ENCODE results near the gene WAC.
"Not testable (repeated sequence)": the region's sequence is repeated elsewhere in the genome, so short reads cannot be mapped to it uniquely, and the experiment has no call there.

The WAC gene

DNA sequence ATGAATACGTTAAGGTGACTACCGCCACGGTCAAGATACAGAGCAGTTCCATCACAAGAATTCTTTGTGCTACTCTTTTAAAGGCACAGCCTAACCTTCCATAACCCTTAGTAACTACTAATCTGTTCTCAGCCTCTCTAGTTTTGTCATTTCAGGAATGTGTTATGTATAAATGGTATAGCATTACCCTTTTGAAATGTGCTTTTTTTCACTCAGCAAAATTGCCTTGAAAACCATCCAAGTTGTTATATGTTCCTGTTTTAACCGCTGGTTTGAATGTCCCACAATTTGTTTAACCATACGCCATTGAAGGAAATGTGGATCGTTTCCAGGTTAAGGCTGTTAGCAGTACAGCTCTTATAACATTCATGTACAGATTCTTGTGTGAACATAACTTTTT is 32.0 kb downstream of the WAC start:
- H3K36me3 ChIP-seq (ENCODE audit: low read depth), result peaks cover 88% of the 10 kb centered on the region
- no peak overlapping the region for H3K4me3 ChIP-seq (ENCODE audit: severe bottlenecking)
- H3K27ac ChIP-seq (ENCODE audit: poor library complexity, severe bottlenecking), result no peak overlapping the region
- DNase-seq (ENCODE audit: low spot score) (no peak), ATAC-seq (ENCODE audit: low read depth) (no peak)
- no peaks in the 10 kb centered on the region for H3K27me3 ChIP-seq (ENCODE audit: insufficient read depth, poor library complexity, severe bottlenecking)
- H3K4me1 ChIP-seq (ENCODE audit: insufficient read depth, poor library complexity, severe bottlenecking), result peaks cover 25% of the 10 kb centered on the region
- TF ChIP-seq, protein P1, sequence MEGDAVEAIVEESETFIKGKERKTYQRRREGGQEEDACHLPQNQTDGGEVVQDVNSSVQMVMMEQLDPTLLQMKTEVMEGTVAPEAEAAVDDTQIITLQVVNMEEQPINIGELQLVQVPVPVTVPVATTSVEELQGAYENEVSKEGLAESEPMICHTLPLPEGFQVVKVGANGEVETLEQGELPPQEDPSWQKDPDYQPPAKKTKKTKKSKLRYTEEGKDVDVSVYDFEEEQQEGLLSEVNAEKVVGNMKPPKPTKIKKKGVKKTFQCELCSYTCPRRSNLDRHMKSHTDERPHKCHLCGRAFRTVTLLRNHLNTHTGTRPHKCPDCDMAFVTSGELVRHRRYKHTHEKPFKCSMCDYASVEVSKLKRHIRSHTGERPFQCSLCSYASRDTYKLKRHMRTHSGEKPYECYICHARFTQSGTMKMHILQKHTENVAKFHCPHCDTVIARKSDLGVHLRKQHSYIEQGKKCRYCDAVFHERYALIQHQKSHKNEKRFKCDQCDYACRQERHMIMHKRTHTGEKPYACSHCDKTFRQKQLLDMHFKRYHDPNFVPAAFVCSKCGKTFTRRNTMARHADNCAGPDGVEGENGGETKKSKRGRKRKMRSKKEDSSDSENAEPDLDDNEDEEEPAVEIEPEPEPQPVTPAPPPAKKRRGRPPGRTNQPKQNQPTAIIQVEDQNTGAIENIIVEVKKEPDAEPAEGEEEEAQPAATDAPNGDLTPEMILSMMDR (IDR thresholded peaks at IDR 0.05; ENCODE audit: poor library complexity, severe bottlenecking), result no peak
- no peaks in the 10 kb centered on the region for H3K9me3 ChIP-seq (ENCODE audit: severe bottlenecking)

DNA sequence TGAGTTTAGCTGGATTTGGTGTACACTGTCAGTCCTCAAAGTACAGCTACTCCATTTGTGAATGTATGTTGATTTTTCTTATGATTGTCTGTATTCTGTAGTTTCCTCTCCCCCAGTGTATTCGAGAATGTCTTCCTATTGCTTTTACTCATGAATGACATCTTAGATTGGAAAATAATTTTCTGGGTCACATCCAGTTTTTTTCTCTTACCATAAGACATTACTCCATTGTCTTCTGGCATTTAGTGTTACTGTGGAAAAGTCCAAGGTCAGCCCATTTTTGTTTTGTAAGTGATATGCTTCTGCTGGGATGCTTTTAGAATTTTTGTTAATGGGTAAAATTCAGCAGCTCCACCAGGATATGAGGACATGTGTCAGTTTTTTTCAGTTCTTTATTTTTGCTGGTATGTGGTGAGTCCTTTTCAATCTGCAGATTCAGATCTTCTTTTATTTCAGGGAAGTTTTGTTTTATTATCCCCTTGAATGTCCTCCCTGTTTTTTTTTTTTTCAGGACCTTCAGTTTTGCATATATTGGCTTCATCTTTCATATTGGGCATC is 33.6 kb downstream of the WAC start:
- no peaks in the 10 kb centered on the region for H3K27me3 ChIP-seq (ENCODE audit: insufficient read depth, poor library complexity, severe bottlenecking)
- TF ChIP-seq, protein P1 (IDR thresholded peaks at IDR 0.05; ENCODE audit: poor library complexity, severe bottlenecking), result no peak
- H3K4me3 ChIP-seq (ENCODE audit: severe bottlenecking), result no peak overlapping the region
- DNase-seq (ENCODE audit: low spot score) (no peak), ATAC-seq (ENCODE audit: low read depth) (no peak)
- H3K9me3 ChIP-seq (ENCODE audit: severe bottlenecking), result no peaks in the 10 kb centered on the region
- H3K27ac ChIP-seq (ENCODE audit: poor library complexity, severe bottlenecking), result no peak overlapping the region
- peaks cover 84% of the 10 kb centered on the region for H3K36me3 ChIP-seq (ENCODE audit: low read depth)
- H3K4me1 ChIP-seq (ENCODE audit: insufficient read depth, poor library complexity, severe bottlenecking), result peaks cover 23% of the 10 kb centered on the region

GRCh38 chr10:28569506-28570159 is 36.7 kb downstream of the WAC start:
- TF ChIP-seq, protein P1 (IDR thresholded peaks at IDR 0.05; ENCODE audit: poor library complexity, severe bottlenecking), result no peak
- Histone ChIP-seq H3K27me3 (ENCODE audit: insufficient read depth, poor library complexity, severe bottlenecking) (no peaks in the 10 kb centered on the region), H3K4me1 (ENCODE audit: insufficient read depth, poor library complexity, severe bottlenecking) (peaks cover 7% of the 10 kb centered on the region), H3K36me3 (ENCODE audit: low read depth) (peaks cover 78% of the 10 kb centered on the region), H3K4me3 (ENCODE audit: severe bottlenecking) (no peak overlapping the region), H3K9me3 (ENCODE audit: severe bottlenecking) (no peaks in the 10 kb centered on the region), H3K27ac (ENCODE audit: poor library complexity, severe bottlenecking) (no peak overlapping the region)
- ATAC-seq (ENCODE audit: low read depth) (peak; percentile 58; the same call in 1 of the 3 replicates), DNase-seq (ENCODE audit: low spot score) (no peak)

DNA sequence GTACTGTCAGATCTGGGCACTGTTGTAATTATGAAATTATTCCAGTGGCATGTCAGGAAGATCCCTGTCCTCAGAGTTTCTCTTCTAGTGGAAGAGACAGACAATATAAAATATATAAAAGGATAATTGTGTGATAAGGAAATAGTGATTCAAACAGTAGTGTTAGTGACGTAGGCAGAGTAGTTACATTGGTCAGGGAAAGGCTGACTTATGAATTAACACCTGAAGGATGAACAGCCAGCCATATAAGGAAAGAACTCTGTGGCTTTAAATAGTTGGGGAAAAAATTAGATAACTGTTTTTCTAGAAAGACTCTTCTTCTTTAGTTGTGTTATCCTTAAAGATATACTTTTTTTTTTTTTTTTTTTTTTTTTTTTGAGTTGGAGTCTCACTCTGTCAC is 37.7 kb downstream of the WAC start:
- H3K9me3 ChIP-seq (ENCODE audit: severe bottlenecking), result no peaks in the 10 kb centered on the region
- no peak for DNase-seq (ENCODE audit: low spot score)
- H3K4me3 ChIP-seq (ENCODE audit: severe bottlenecking), result no peak overlapping the region
- H3K36me3 ChIP-seq (ENCODE audit: low read depth), result peaks cover 78% of the 10 kb centered on the region
- peaks cover 7% of the 10 kb centered on the region for H3K4me1 ChIP-seq (ENCODE audit: insufficient read depth, poor library complexity, severe bottlenecking)
- ATAC-seq (ENCODE audit: low read depth), result no peak
- TF ChIP-seq, protein P1 (IDR thresholded peaks at IDR 0.05; ENCODE audit: poor library complexity, severe bottlenecking), result no peak
- H3K27me3 ChIP-seq (ENCODE audit: insufficient read depth, poor library complexity, severe bottlenecking), result no peaks in the 10 kb centered on the region
- no peak overlapping the region for H3K27ac ChIP-seq (ENCODE audit: poor library complexity, severe bottlenecking)

GRCh38 chr10:28571265-28571664 is 38.3 kb downstream of the WAC start:
- Histone ChIP-seq H3K36me3 (ENCODE audit: low read depth) (peaks cover 78% of the 10 kb centered on the region), H3K9me3 (ENCODE audit: severe bottlenecking) (no peaks in the 10 kb centered on the region), H3K4me3 (ENCODE audit: severe bottlenecking) (no peak overlapping the region)

DNA sequence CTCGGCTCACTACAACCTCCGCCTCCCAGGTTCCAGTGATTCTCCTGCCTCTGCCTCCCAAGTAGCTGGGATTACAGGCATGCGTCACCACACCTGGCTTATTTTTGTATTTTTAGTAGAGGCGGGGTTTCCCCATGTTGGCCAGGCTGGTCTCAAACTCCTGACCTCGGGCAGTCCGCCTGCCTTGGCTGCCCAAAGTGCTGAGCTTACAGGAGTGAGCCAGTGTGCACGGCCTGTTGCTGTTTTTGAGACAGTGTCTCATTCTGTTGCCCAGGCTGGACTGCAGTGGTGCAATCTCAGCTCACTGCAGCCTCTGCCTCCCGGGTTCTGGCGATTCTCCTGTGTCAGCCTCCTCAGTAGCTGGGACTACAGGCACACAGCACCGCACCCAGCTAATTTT is 41.3 kb downstream of the WAC start:
- H3K27ac ChIP-seq (ENCODE audit: poor library complexity, severe bottlenecking); H3K4me3 ChIP-seq (ENCODE audit: severe bottlenecking); ATAC-seq (ENCODE audit: low read depth); H3K9me3 ChIP-seq (ENCODE audit: severe bottlenecking); DNase-seq (ENCODE audit: low spot score); H3K27me3 ChIP-seq (ENCODE audit: insufficient read depth, poor library complexity, severe bottlenecking); H3K4me1 ChIP-seq (ENCODE audit: insufficient read depth, poor library complexity, severe bottlenecking): not testable (repeated sequence)
- H3K36me3 ChIP-seq (ENCODE audit: low read depth), result peaks cover 69% of the 10 kb centered on the region

More at GRCh38 chr10:28571265-28571664, 38.3 kb downstream of the WAC start:
- ATAC-seq (ENCODE audit: low read depth) (no peak), DNase-seq (ENCODE audit: low spot score) (no peak)
- Histone ChIP-seq H3K4me1 (ENCODE audit: insufficient read depth, poor library complexity, severe bottlenecking) (peaks cover 9% of the 10 kb centered on the region), H3K27ac (ENCODE audit: poor library complexity, severe bottlenecking) (no peak overlapping the region), H3K27me3 (ENCODE audit: insufficient read depth, poor library complexity, severe bottlenecking) (no peaks in the 10 kb centered on the region)
- TF ChIP-seq, protein P1 (IDR thresholded peaks at IDR 0.05; ENCODE audit: poor library complexity, severe bottlenecking), result no peak

All from RWPE2 (cell line).